HG02981 (cell line): ENCODE data around the gene MIA2.
"Not testable (repeated sequence)": the region's sequence is repeated elsewhere in the genome, so short reads cannot be mapped to it uniquely, and the experiment has no call there.

Experiments
- ATAC-seq: cut with Tn5 transposase; IDR thresholded peaks from one replicate; pipeline ENCODE4 v1.9.1; 2021; ENCODE audit warnings: mild to moderate bottlenecking, moderate library complexity; ENCODE audit not compliant: unreplicated experiment

Gene MIA2

GRCh38 chr14:39233680-39234326 lies at the start of gene MIA2:
Gene MIA2, plus strand, starts transcription at chr14:39233915. Its CDS starts 200 bp downstream, at chr14:39234115.
- no peak for ATAC-seq

GRCh38 chr14:39184628-39185255 lies 49.0 kb upstream of the MIA2 start:
- ATAC-seq = no peak

GRCh38 chr14:39185256-39186049 lies 48.3 kb upstream of the MIA2 start:
- ATAC-seq = no peak

GRCh38 chr14:39186941-39187525 lies 46.7 kb upstream of the MIA2 start:
- no peak for ATAC-seq

GRCh38 chr14:39203659-39204606 lies 29.8 kb upstream of the MIA2 start:
- no peak for ATAC-seq

- ATAC-seq = not testable (repeated sequence)
Observed at GRCh38 chr14:39207430-39207829, 26.3 kb upstream of the MIA2 start.

GRCh38 chr14:39211109-39211741 lies 22.5 kb upstream of the MIA2 start:
- ATAC-seq = no peak

GRCh38 chr14:39212034-39212433 lies 21.7 kb upstream of the MIA2 start:
- no peak for ATAC-seq

- ATAC-seq = no peak
Observed at GRCh38 chr14:39212693-39213092, 21.0 kb upstream of the MIA2 start.

GRCh38 chr14:39217214-39217879 lies 16.4 kb upstream of the MIA2 start:
- no peak for ATAC-seq

- no peak for ATAC-seq
Observed at GRCh38 chr14:39218171-39218769, 15.4 kb upstream of the MIA2 start.

- ATAC-seq = no peak
Observed at GRCh38 chr14:39219075-39219499, 14.6 kb upstream of the MIA2 start.

GRCh38 chr14:39220473-39220872 lies 13.2 kb upstream of the MIA2 start:
- ATAC-seq = not testable (repeated sequence)

GRCh38 chr14:39228044-39228443 lies 5.7 kb upstream of the MIA2 start:
- no peak for ATAC-seq

- no peak for ATAC-seq
Observed at GRCh38 chr14:39228509-39229221, 5.0 kb upstream of the MIA2 start.

- no peak for ATAC-seq
Observed at GRCh38 chr14:39229222-39229543, 4.5 kb upstream of the MIA2 start.

GRCh38 chr14:39229601-39230110 lies 4.1 kb upstream of the MIA2 start:
- ATAC-seq = no peak

- no peak for ATAC-seq
Observed at GRCh38 chr14:39230416-39231035, 3.2 kb upstream of the MIA2 start.
